ENCODE data around the gene DKKL1.
A peak's percentile ranks its signal among the peaks of the same experiment; 100 is the strongest.

The DKKL1 gene

GRCh38 chr19:49396738-49397505 is 33.2 kb downstream of the DKKL1 start:
- H3K4me1 Mint-ChIP-seq, result peaks cover 28% of the 10 kb centered on the region
- no peak for TF ChIP-seq CTCF (IDR thresholded peaks at IDR 0.05; ENCODE audit: unreplicated experiment in 3 of 3)
- no peaks in the 10 kb centered on the region for H3K36me3 Mint-ChIP-seq (ENCODE audit: low read depth)
- no peaks in the 10 kb centered on the region for H3K9me3 Mint-ChIP-seq
- peaks cover 11% of the 10 kb centered on the region for H3K27me3 Mint-ChIP-seq (ENCODE audit: low read depth)
- no peak overlapping the region for H3K27ac Mint-ChIP-seq
- H3K4me3 Mint-ChIP-seq, result no peak overlapping the region

DNA sequence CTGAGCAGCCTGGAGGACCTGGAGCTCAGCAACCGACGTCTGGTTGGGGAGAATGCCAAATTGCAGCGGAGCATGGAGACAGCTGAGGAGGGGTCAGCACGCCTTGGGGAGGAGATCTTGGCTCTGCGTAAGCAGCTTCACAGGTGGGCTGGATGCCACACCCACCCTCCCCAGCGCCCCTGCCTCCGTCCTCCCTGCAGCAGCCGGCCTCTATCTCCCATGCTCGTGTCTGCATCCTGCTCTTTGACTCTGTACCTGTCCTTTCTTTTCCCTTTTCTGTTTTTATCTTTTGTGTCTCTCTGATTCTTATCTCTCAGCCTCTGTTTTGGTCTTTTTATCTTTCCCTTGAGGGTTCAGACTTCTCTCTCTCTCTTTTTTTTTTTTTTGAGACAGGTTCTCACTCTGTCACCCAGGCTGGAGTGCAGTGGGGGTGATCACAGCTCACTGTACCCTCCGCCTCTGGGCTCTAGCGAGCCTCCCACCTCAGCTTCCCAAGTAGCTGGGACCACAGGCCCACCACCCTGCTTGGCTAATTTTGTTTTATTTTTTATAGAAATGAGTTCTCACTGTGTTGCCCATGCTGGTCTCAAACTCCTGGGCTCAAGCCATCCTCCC is 34.4 kb downstream of the DKKL1 start:
- Mint-ChIP-seq H3K27me3 (ENCODE audit: low read depth) (peaks cover 8% of the 10 kb centered on the region), H3K4me1 (peaks cover 25% of the 10 kb centered on the region), H3K9me3 (no peaks in the 10 kb centered on the region), H3K36me3 (ENCODE audit: low read depth) (no peaks in the 10 kb centered on the region), H3K4me3 (no peak overlapping the region), H3K27ac (peak overlapping the region; percentile 16 to 51 (median 37))
- TF ChIP-seq CTCF (IDR thresholded peaks at IDR 0.05; ENCODE audit: unreplicated experiment in 3 of 3), result no peak

DNA sequence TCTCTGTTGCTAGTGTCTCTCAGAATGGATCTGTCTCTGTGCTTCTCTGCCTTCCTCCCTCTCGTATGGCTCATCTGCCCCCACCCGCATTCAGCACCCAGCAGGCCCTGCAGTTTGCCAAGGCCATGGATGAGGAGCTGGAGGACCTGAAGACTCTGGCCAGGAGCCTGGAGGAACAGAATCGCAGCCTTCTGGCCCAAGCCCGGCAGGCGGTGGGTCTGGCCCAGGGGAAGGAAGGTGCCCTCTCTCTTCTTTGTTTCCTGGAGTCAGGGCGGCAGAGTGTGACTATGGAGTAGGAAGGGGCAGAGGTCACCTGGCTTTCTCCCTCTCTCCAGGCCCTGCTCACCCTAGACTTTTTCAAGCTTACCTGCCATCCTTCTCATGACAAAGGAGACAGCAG is 35.3 kb downstream of the DKKL1 start:
- H3K4me3 Mint-ChIP-seq, result peak overlapping the region in 1 of 3 experiments; percentile 15
- peaks cover 4% of the 10 kb centered on the region for H3K27me3 Mint-ChIP-seq (ENCODE audit: low read depth)
- H3K27ac Mint-ChIP-seq, result peak overlapping the region; percentile 16 to 51 (median 37)
- H3K36me3 Mint-ChIP-seq (ENCODE audit: low read depth), result no peaks in the 10 kb centered on the region
- TF ChIP-seq CTCF (IDR thresholded peaks at IDR 0.05; ENCODE audit: unreplicated experiment in 3 of 3), result no peak
- no peaks in the 10 kb centered on the region for H3K9me3 Mint-ChIP-seq
- peaks cover 32% of the 10 kb centered on the region for H3K4me1 Mint-ChIP-seq

GRCh38 chr19:49400029-49400428 is 36.4 kb downstream of the DKKL1 start:
- Mint-ChIP-seq H3K9me3 (no peaks in the 10 kb centered on the region), H3K36me3 (ENCODE audit: low read depth) (no peaks in the 10 kb centered on the region), H3K27ac (no peak overlapping the region), H3K27me3 (ENCODE audit: low read depth) (peaks cover 3% of the 10 kb centered on the region), H3K4me1 (peaks cover 42% of the 10 kb centered on the region), H3K4me3 (no peak overlapping the region)
- TF ChIP-seq CTCF (IDR thresholded peaks at IDR 0.05; ENCODE audit: unreplicated experiment in 3 of 3), result no peak

DNA sequence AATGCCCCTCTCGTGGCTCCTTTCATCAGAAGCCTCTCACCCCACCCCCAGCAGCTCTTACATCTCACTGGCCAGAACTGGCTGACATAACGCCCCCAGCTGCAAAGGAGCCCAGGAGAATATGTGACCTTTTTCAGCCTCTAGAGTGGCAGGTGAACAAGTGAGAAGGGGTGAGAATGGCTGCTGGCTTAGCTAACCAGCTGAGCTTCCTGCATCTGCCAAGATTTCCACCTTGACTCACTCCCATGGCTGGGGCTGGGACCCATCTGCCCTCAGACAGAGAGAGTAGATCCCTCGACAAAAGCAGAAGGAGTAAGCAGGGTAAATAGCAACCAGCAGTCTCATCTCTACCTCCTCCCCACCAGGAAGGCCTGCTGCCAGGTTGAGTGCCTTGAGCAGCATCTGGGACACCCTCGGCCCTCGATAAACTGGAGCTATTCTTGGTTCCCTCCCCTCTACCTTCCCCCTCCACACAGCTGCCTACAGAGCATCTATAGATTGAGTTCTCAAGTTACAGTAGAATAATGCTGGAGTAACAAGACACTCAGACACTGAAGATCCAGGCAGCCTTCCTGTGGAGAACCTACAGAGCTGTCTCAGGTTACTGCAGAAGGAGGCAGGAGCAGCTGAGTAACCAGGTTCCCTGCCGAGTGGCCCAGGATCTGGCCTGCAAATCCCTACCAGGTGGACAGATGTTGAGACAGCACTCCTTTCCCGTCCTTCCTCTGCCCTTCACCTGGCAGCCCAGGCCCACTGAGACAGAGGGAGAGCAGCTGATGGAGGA is 39.9 kb downstream of the DKKL1 start:
- H3K4me1 Mint-ChIP-seq, result peaks cover 31% of the 10 kb centered on the region
- no peaks in the 10 kb centered on the region for H3K9me3 Mint-ChIP-seq
- peaks cover 9% of the 10 kb centered on the region for H3K27me3 Mint-ChIP-seq (ENCODE audit: low read depth)
- H3K27ac Mint-ChIP-seq, result peak overlapping the region; percentile 89 to 99 (median 97)
- H3K4me3 Mint-ChIP-seq, result peak overlapping the region in 2 of 3 experiments; percentile 27 to 64
- H3K36me3 Mint-ChIP-seq (ENCODE audit: low read depth), result no peaks in the 10 kb centered on the region
- no peak for TF ChIP-seq CTCF (IDR thresholded peaks at IDR 0.05; ENCODE audit: unreplicated experiment in 3 of 3)

Data from nephron (organoid).